ENCODE data around the gene NECTIN4.
"Not testable (repeated sequence)": the region's sequence is repeated elsewhere in the genome, so short reads cannot be mapped to it uniquely, and the experiment has no call there.

Gene NECTIN4

DNA sequence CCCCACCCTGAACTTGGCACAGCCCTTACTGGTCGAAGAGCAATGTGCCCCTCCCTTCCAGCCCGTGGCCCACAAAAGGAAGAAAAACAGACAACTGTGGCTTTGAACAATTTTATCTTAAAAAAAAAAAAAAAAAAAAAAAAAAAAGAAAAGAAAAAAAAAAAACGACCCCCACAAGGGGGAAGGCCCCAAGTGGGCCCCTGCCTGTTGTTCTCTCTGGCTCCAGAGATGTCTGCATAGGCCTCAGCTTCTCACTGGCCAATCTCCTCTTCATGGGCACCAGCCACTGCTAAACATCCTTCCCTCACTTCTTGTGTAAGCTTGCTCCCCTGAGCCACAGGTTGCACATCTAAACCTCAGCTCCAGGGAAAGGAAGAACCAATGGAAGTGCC lies 50.2 kb downstream of the NECTIN4 start:
- H3K4me3 ChIP-seq (ENCODE audit: low read length in 2 of 2), result peak overlapping the region; percentile 59 to 81
- peaks cover 18% of the 10 kb centered on the region for H3K4me1 ChIP-seq (ENCODE audit: control insufficient read depth, insufficient read depth, low read length)
- no peak overlapping the region for H3K27ac ChIP-seq (ENCODE audit: low read length)
- no peaks in the 10 kb centered on the region for H3K9me3 ChIP-seq (ENCODE audit: control insufficient read depth in 2 of 2, low read length in 2 of 2)
- H3K36me3 ChIP-seq (ENCODE audit: control insufficient read depth in 2 of 2, insufficient read depth in 2 of 2, low read length in 2 of 2), result peaks cover 35 to 36% of the 10 kb centered on the region in 2 donors
- no peaks in the 10 kb centered on the region for H3K27me3 ChIP-seq (ENCODE audit: control insufficient read depth in 1 of 2, insufficient read depth in 2 of 2, low read length in 2 of 2)
- no peak overlapping the region for H3K9ac ChIP-seq (ENCODE audit: low read length in 2 of 2)

DNA sequence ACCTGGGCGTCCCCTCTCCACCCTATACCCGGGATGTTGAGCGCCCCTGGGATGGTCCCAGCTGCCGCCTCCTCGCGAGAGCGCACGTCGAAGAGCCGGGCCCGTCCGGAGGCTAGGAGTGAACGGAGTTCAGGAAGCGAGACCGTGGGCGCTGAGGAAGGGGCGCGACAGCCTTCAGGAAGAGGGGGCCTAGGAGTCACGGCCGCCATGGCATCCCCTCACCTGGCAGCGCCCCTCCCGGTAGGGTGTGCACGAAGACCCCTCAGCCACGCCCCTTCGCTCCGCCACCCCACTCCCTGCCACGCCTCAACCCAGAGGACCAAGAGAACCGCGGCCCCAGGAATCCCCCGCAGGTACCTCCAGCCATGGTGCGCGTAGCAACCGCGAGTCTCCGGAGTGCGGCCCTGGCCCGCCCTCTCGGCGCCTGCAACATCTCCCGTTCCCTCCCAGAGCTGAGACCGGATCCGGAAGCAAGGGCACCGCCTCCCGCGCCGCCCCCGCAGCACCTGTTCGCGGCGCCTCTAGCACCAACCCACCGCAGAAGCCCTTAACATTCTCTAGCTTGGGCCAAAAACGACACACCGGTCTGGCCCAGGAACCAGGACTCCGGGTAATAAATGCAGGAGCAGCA lies 50.7 kb downstream of the NECTIN4 start, which contains the start of gene TSTD1:
TSS of gene TSTD1 (minus strand) at position 442 of the 631 bp plus-strand sequence. CDS start at position 367, 75 bp downstream.
- no peaks in the 10 kb centered on the region for H3K9me3 ChIP-seq (ENCODE audit: control insufficient read depth in 2 of 2, low read length in 2 of 2)
- H3K9ac ChIP-seq (ENCODE audit: low read length in 2 of 2), result peak within 1 kb of the TSS; percentile 52 to 68
- peak within 1 kb of the TSS; percentile 59 to 81 for H3K4me3 ChIP-seq (ENCODE audit: low read length in 2 of 2)
- peaks cover 35 to 36% of the 10 kb centered on the region in 2 donors for H3K36me3 ChIP-seq (ENCODE audit: control insufficient read depth in 2 of 2, insufficient read depth in 2 of 2, low read length in 2 of 2)
- peaks cover 16% of the 10 kb centered on the region for H3K4me1 ChIP-seq (ENCODE audit: control insufficient read depth, insufficient read depth, low read length)
- H3K27me3 ChIP-seq (ENCODE audit: control insufficient read depth in 1 of 2, insufficient read depth in 2 of 2, low read length in 2 of 2), result no peaks in the 10 kb centered on the region
- H3K27ac ChIP-seq (ENCODE audit: low read length), result no peak within 1 kb of the TSS

DNA sequence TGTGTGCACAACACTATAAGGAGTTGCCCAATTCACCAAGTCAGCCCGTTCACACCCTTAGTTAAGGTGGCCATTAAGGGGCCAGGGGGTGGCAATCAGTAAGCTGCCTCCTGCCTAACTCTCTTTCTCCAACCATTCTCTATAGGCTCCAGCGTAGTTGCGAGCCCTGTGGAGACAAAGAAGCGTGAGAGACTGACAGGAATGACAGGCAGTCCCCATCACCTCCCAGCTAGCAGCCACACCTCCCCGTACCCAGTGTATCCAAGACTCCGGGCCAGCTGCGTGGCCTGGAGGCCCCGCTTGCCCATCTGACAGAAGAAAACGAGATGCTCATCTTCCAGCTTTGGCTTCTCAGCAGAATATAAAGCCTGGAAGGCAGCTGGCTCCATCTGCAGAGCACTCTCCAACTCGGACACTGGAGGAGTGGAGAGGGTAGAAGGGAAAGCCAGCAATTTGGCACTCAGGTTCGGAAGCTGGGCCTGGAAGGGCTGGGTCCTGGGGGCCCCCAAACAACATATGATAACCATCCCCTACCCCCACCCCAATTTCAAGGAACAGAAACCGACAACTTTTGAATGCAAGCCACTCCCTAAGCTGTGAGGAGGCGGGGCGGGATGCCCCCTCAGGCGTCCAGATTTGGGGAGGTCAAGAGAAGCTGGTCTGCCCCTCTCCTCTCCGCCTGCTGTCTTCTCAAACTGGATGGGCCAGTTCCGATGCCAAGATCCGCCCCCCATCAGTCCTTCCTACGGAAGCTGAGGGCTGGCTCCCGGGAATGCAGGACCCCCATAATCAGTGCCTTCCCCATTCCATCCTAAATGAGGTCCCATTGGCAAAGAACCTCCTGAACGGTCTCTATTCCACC lies 51.5 kb downstream of the NECTIN4 start:
- H3K27me3 ChIP-seq (ENCODE audit: control insufficient read depth in 1 of 2, insufficient read depth in 2 of 2, low read length in 2 of 2), result no peaks in the 10 kb centered on the region
- no peak overlapping the region for H3K27ac ChIP-seq (ENCODE audit: low read length)
- no peaks in the 10 kb centered on the region for H3K9me3 ChIP-seq (ENCODE audit: control insufficient read depth in 2 of 2, low read length in 2 of 2)
- H3K9ac ChIP-seq (ENCODE audit: low read length in 2 of 2), result peak overlapping the region; percentile 52 to 68
- H3K4me1 ChIP-seq (ENCODE audit: control insufficient read depth, insufficient read depth, low read length), result peaks cover 16% of the 10 kb centered on the region
- H3K36me3 ChIP-seq (ENCODE audit: control insufficient read depth in 2 of 2, insufficient read depth in 2 of 2, low read length in 2 of 2), result peaks cover 32 to 33% of the 10 kb centered on the region in 2 donors
- H3K4me3 ChIP-seq (ENCODE audit: low read length in 2 of 2), result peak overlapping the region; percentile 59 to 81

DNA sequence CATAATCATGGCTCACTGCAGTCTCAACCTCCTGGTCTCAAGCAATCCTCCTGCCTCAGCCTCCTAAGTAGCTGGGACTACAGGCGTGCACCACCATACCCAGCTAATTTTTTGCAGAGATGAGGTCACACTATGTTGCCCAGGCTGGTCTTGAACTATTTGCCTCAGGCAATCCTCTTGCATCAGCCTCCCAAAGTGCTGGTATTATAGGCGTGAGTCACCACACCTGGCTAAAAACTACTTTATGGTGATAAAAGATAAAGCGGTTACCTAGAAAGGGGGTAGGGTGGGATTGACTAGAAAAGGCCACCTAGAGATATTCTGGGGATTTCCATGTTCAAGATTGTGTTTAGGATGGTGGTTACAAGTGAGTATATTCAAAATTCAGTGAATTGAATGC lies 55.6 kb downstream of the NECTIN4 start:
- Histone ChIP-seq H3K27ac (ENCODE audit: low read length) (no peak overlapping the region), H3K9me3 (ENCODE audit: control insufficient read depth in 2 of 2, low read length in 2 of 2) (no peaks in the 10 kb centered on the region), H3K4me3 (ENCODE audit: low read length in 2 of 2) (no peak overlapping the region), H3K9ac (ENCODE audit: low read length in 2 of 2) (no peak overlapping the region), H3K36me3 (ENCODE audit: control insufficient read depth in 2 of 2, insufficient read depth in 2 of 2, low read length in 2 of 2) (no peaks in the 10 kb centered on the region), H3K4me1 (ENCODE audit: control insufficient read depth, insufficient read depth, low read length) (peaks cover 9% of the 10 kb centered on the region), H3K27me3 (ENCODE audit: control insufficient read depth in 1 of 2, insufficient read depth in 2 of 2, low read length in 2 of 2) (no peaks in the 10 kb centered on the region)

DNA sequence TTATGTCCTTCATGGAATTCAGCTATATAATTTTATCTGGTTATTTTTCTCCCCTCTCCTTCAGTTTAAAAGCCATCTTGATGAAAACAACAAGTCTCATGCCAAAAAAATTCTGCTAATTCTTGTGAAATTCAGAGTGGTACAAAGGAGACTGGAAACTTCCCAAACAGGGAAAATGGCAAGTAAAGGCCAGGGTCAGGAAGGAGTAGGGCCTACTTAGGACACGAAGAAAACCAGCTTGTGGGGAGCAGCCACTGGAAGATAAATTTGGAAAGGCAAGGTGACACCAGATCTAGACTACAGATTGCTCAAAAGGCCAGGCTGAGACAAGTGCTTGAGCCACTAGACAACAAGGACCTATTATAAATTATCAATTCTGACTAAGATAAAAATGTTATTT lies 56.9 kb downstream of the NECTIN4 start:
- Histone ChIP-seq H3K4me3 (ENCODE audit: low read length in 2 of 2) (no peak overlapping the region), H3K27ac (ENCODE audit: low read length) (no peak overlapping the region), H3K9ac (ENCODE audit: low read length in 2 of 2) (no peak overlapping the region), H3K9me3 (ENCODE audit: control insufficient read depth in 2 of 2, low read length in 2 of 2) (no peaks in the 10 kb centered on the region), H3K27me3 (ENCODE audit: control insufficient read depth in 1 of 2, insufficient read depth in 2 of 2, low read length in 2 of 2) (no peaks in the 10 kb centered on the region), H3K4me1 (ENCODE audit: control insufficient read depth, insufficient read depth, low read length) (no peaks in the 10 kb centered on the region), H3K36me3 (ENCODE audit: control insufficient read depth in 2 of 2, insufficient read depth in 2 of 2, low read length in 2 of 2) (no peaks in the 10 kb centered on the region)

DNA sequence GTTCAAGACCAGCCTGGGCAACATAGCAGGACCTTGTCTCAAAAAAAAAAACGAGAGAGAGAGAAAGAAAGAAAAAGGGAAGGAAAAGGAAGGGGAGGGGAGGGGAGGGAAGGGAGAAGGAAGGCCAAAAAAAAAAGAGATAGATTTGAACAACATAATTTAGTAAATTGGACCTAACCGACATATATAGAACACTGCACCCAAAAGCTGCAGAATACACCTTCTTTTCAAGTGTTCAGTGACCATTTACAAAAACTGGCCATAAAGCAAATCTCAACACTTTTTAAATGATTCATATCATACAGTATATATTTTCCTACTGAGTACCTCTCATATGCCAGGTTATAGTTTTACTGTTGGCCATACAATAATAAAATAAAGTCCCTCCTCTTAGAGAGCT lies 57.5 kb downstream of the NECTIN4 start:
- Histone ChIP-seq H3K9ac (ENCODE audit: low read length in 2 of 2) (no peak overlapping the region), H3K27me3 (ENCODE audit: control insufficient read depth in 1 of 2, insufficient read depth in 2 of 2, low read length in 2 of 2) (no peaks in the 10 kb centered on the region)

DNA sequence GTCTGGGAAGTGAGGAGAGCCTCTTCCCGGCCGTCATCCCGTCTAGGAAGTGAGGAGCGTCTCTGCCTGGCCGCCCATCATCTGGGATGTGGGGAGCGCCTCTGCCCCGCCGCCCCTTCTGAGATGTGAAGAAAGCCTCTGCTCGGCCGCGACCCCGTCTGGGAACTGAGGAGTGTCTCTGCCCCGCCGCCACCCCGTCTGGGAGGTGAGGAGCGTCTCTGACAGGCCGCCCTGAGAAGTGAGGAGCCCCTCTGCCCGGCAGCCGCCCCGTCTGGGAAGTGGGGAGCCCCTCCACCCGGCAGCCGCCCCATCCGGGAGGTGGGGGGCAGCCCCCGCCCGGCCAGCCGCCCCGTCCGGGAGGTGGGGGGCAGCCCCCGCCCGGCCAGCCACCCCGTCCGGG lies 59.9 kb downstream of the NECTIN4 start:
- not testable (repeated sequence) for H3K9ac ChIP-seq (ENCODE audit: low read length in 2 of 2); H3K4me3 ChIP-seq (ENCODE audit: low read length in 2 of 2); H3K27ac ChIP-seq (ENCODE audit: low read length); H3K4me1 ChIP-seq (ENCODE audit: control insufficient read depth, insufficient read depth, low read length); H3K36me3 ChIP-seq (ENCODE audit: control insufficient read depth in 2 of 2, insufficient read depth in 2 of 2, low read length in 2 of 2); H3K27me3 ChIP-seq (ENCODE audit: control insufficient read depth in 1 of 2, insufficient read depth in 2 of 2, low read length in 2 of 2); H3K9me3 ChIP-seq (ENCODE audit: control insufficient read depth in 2 of 2, low read length in 2 of 2)

More for the DNA sequence above, 57.5 kb downstream of the NECTIN4 start:
- H3K9me3 ChIP-seq (ENCODE audit: control insufficient read depth in 2 of 2, low read length in 2 of 2), result no peaks in the 10 kb centered on the region
- no peak overlapping the region for H3K27ac ChIP-seq (ENCODE audit: low read length)
- H3K4me3 ChIP-seq (ENCODE audit: low read length in 2 of 2), result no peak overlapping the region
- no peaks in the 10 kb centered on the region for H3K4me1 ChIP-seq (ENCODE audit: control insufficient read depth, insufficient read depth, low read length)
- H3K36me3 ChIP-seq (ENCODE audit: control insufficient read depth in 2 of 2, insufficient read depth in 2 of 2, low read length in 2 of 2), result no peaks in the 10 kb centered on the region

DNA sequence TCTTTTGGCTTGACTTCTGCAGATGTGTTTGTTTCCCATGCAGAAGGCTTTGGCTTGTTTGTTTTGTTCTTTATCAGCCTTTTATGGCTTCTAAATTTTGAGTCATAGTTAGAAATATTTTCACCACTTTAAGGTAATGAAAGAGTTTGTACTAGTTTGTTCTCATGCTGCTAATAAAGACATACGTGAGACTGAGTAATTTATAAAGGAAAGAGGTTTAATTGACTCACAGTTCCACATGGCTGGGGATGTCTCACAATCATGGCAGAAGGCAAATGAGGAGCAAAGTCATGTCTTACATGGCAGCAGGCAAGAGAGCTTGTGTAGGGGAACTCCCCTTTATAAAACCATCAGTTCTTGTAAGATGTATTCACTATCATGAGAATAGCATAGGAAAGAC lies 62.4 kb downstream of the NECTIN4 start:
- not testable (repeated sequence) for H3K4me1 ChIP-seq (ENCODE audit: control insufficient read depth, insufficient read depth, low read length); H3K9me3 ChIP-seq (ENCODE audit: control insufficient read depth in 2 of 2, low read length in 2 of 2); H3K4me3 ChIP-seq (ENCODE audit: low read length in 2 of 2); H3K36me3 ChIP-seq (ENCODE audit: control insufficient read depth in 2 of 2, insufficient read depth in 2 of 2, low read length in 2 of 2); H3K27me3 ChIP-seq (ENCODE audit: control insufficient read depth in 1 of 2, insufficient read depth in 2 of 2, low read length in 2 of 2); H3K9ac ChIP-seq (ENCODE audit: low read length in 2 of 2); H3K27ac ChIP-seq (ENCODE audit: low read length)

DNA sequence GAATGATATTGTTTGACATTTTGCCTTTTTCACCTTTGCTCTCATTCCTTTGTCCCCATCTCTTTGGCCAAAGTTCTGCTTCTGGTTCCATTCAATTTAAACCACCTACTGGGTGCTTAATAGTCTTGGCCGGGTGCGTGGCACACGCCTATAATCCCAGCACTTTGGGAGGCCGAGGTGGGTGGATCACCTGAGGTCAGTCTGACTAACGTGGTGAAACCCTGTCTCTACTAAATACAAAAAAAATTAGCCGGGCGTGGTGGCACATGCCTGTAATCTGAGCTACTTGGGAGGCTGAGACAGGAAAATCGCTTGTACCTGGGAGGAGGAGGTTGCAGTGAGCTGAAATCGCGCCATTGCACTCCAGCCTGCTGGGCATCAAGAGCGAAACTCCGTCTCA lies 66.9 kb downstream of the NECTIN4 start:
- H3K9ac ChIP-seq (ENCODE audit: low read length in 2 of 2); H3K27ac ChIP-seq (ENCODE audit: low read length); H3K9me3 ChIP-seq (ENCODE audit: control insufficient read depth in 2 of 2, low read length in 2 of 2); H3K36me3 ChIP-seq (ENCODE audit: control insufficient read depth in 2 of 2, insufficient read depth in 2 of 2, low read length in 2 of 2); H3K4me1 ChIP-seq (ENCODE audit: control insufficient read depth, insufficient read depth, low read length); H3K4me3 ChIP-seq (ENCODE audit: low read length in 2 of 2): not testable (repeated sequence)
- peaks cover 13 to 17% of the 10 kb centered on the region in 2 donors for H3K27me3 ChIP-seq (ENCODE audit: control insufficient read depth in 1 of 2, insufficient read depth in 2 of 2, low read length in 2 of 2)

DNA sequence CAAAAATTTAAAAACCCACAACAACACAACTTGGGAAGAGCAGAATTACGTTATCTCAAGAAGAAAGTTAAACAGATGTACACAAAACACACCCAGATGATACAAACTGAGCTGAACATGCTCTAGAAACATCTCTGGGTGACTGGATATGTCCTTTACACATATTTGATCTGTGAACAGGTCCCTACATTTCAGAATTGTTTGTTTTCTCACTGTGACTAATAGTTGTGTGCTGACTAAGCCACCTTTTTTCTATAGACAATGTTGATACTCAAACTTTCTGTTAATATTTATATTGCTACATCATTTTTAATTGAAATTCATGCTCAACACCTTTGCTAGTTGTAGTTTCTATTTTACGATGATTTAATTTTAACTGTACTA lies 67.4 kb downstream of the NECTIN4 start:
- Histone ChIP-seq H3K36me3 (ENCODE audit: control insufficient read depth in 2 of 2, insufficient read depth in 2 of 2, low read length in 2 of 2) (no peaks in the 10 kb centered on the region), H3K4me3 (ENCODE audit: low read length in 2 of 2) (no peak overlapping the region), H3K27ac (ENCODE audit: low read length) (no peak overlapping the region), H3K4me1 (ENCODE audit: control insufficient read depth, insufficient read depth, low read length) (peaks cover 9% of the 10 kb centered on the region), H3K9ac (ENCODE audit: low read length in 2 of 2) (no peak overlapping the region), H3K9me3 (ENCODE audit: control insufficient read depth in 2 of 2, low read length in 2 of 2) (no peaks in the 10 kb centered on the region), H3K27me3 (ENCODE audit: control insufficient read depth in 1 of 2, insufficient read depth in 2 of 2, low read length in 2 of 2) (peaks cover 13 to 17% of the 10 kb centered on the region in 2 donors)

Measured in stomach smooth muscle (tissue), 2 donors.